Glutamatergic neuron (in vitro differentiated cells): ENCODE data around the gene OXNAD1. TPM values are rescaled to one million over a fixed set of nuclear protein-coding genes. Genes with fewer than 3 reads are reported as not detected.
A peak's percentile ranks its signal among the peaks of the same experiment; 100 is the strongest.

ENCODE experiments used
- DNase-seq: peaks from one replicate; pipeline ENCODE4 v3.0.0; 2022
- H3K27ac Mint-ChIP-seq: one replicate; pipeline ENCODE4 v1.8.0; 2020; ENCODE audit warnings: mild to moderate bottlenecking, mixed read lengths, inconsistent platforms; ENCODE audit not compliant: unreplicated experiment
- H3K27me3 Mint-ChIP-seq: one replicate; pipeline ENCODE4 v1.8.0; 2020; ENCODE audit warnings: mild to moderate bottlenecking, moderate library complexity, mixed read lengths, inconsistent platforms; ENCODE audit not compliant: unreplicated experiment
- H3K36me3 Mint-ChIP-seq: one replicate; pipeline ENCODE4 v1.8.0; 2020; ENCODE audit warnings: mild to moderate bottlenecking, mixed read lengths, inconsistent platforms; ENCODE audit not compliant: unreplicated experiment
- H3K4me1 Mint-ChIP-seq: one replicate; pipeline ENCODE4 v1.8.0; 2020; ENCODE audit warnings: mild to moderate bottlenecking, low read depth, mixed read lengths, inconsistent platforms; ENCODE audit not compliant: unreplicated experiment
- H3K4me3 Mint-ChIP-seq: one replicate; pipeline ENCODE4 v1.8.0; 2020; ENCODE audit warnings: mild to moderate bottlenecking, mixed read lengths, inconsistent platforms; ENCODE audit not compliant: unreplicated experiment
- H3K9me3 Mint-ChIP-seq: one replicate; pipeline ENCODE4 v1.8.0; 2020; ENCODE audit warnings: mild to moderate bottlenecking, moderate library complexity, mixed read lengths, inconsistent platforms; ENCODE audit not compliant: unreplicated experiment
- total RNA-seq: library from RNA; stranded (reverse); fragmentation: NEBNext Ultra II Directional; extraction: Animal tissue kit (Norgen Biotek cat#: 25700); gene quantifications from one replicate; pipeline ENCODE4 v1.2.1, GENCODE V29; 2021; ENCODE audit not compliant: unreplicated experiment
- TF ChIP-seq, protein P1 (sequence below): fragments of 200-600 bp; sonication (generic); IDR thresholded peaks from one replicate; pipeline ENCODE4 v1.5.0; 2021; ENCODE audit not compliant: partially characterized antibody, unreplicated experiment

Gene OXNAD1
- total RNA-seq, 1 donor from 2014 or later, result 14.6 TPM

DNA sequence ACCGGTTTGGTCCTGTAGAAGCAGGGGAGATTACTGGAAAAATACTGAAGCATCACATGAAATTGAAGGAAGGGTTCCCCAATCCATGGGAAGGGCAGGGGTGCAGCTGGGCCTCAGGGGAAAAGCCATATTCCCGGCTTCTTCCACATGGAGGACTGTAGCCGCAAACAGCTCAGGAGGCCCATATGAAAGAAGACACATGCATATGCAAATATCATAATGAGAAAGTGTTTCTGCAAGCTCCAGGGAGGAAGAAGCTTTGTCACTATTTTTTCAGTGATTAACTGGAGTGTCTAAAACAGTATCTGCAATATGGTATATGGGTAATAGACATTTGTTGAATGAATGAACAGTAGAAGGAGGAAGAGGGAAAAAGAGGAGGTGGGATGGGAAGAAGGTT is 19.4 kb upstream of the OXNAD1 start:
- Mint-ChIP-seq H3K4me1 (peaks cover 19% of the 10 kb centered on the region), H3K4me3 (peak overlapping the region; percentile 34), H3K27me3 (no peaks in the 10 kb centered on the region), H3K27ac (no peak overlapping the region), H3K9me3 (peaks cover under 1% of the 10 kb centered on the region), H3K36me3 (no peaks in the 10 kb centered on the region)
- TF ChIP-seq, protein P1, sequence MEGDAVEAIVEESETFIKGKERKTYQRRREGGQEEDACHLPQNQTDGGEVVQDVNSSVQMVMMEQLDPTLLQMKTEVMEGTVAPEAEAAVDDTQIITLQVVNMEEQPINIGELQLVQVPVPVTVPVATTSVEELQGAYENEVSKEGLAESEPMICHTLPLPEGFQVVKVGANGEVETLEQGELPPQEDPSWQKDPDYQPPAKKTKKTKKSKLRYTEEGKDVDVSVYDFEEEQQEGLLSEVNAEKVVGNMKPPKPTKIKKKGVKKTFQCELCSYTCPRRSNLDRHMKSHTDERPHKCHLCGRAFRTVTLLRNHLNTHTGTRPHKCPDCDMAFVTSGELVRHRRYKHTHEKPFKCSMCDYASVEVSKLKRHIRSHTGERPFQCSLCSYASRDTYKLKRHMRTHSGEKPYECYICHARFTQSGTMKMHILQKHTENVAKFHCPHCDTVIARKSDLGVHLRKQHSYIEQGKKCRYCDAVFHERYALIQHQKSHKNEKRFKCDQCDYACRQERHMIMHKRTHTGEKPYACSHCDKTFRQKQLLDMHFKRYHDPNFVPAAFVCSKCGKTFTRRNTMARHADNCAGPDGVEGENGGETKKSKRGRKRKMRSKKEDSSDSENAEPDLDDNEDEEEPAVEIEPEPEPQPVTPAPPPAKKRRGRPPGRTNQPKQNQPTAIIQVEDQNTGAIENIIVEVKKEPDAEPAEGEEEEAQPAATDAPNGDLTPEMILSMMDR, result no peak
- no peak for DNase-seq

DNA sequence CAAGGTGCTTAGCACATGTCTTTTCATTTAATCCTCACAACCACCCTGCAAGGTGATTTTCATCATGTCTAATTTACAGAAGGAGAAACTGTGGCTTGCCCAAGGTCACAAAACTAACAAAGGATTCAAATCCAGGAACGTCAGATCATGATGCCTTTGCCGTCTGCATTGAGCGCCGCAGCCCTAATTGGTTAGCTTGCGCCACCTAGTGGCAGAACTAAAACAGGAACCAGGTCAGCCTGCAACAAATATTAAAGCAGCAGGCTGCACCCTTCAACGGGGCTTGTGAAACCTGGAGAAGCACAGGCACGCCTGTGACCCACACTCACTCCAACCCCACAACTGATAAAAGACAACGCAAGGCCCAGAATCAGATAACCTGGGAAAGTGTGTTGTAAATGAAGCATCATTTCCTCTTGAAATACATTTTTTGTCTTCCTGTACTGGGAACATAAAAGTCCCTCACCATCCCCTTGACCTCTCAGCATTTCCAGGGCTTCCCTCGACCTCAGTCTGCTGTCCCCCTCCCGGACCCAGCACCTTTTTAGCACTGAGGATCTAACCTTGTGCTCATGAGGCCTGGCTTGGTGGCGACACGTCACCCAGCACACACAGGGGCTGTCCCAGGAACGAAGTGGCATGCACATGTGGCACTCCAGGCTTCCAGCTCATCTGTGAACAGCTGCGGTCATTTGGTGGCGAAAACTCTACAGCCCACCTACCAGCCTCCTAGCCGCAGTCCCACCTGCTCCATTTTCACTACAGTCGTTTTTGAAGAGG is 17.5 kb upstream of the OXNAD1 start:
- H3K4me3 Mint-ChIP-seq, result no peak overlapping the region
- H3K36me3 Mint-ChIP-seq, result no peaks in the 10 kb centered on the region
- DNase-seq, result peak; percentile 85
- peak overlapping the region; percentile 94 for H3K27ac Mint-ChIP-seq
- H3K27me3 Mint-ChIP-seq, result no peaks in the 10 kb centered on the region
- H3K9me3 Mint-ChIP-seq, result peaks cover 1% of the 10 kb centered on the region
- H3K4me1 Mint-ChIP-seq, result peaks cover 21% of the 10 kb centered on the region
- TF ChIP-seq, protein P1, result peak; percentile 98

DNA sequence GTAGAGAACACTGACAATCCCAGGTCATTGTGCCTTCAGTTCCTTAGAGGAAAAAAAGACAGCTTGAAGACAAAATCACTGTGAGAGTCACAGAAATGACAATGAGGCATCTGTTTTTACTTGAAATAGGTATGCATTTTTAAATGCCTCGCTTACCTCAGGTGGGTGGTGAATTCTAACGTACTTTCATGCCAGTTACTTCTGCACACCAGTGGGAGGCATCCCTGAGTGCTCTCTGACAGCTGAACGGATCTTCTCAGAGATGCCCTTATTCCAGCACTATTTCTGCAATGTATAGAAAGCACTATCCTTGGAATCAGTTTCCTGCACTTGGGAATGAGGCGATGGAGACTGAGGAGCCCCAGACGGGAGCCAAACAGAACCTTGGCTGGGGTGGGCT is 16.5 kb upstream of the OXNAD1 start:
- Mint-ChIP-seq H3K27me3 (no peaks in the 10 kb centered on the region), H3K4me1 (peaks cover 26% of the 10 kb centered on the region), H3K27ac (no peak overlapping the region), H3K9me3 (peaks cover 1% of the 10 kb centered on the region), H3K4me3 (no peak overlapping the region), H3K36me3 (no peaks in the 10 kb centered on the region)
- no peak for DNase-seq
- TF ChIP-seq, protein P1, result no peak

GRCh38 chr3:16249336-16249735 is 15.7 kb upstream of the OXNAD1 start:
- Mint-ChIP-seq H3K9me3 (peaks cover 1% of the 10 kb centered on the region), H3K36me3 (no peaks in the 10 kb centered on the region), H3K4me1 (peaks cover 26% of the 10 kb centered on the region), H3K4me3 (no peak overlapping the region), H3K27me3 (no peaks in the 10 kb centered on the region), H3K27ac (no peak overlapping the region)
- peak; percentile 60 for DNase-seq
- TF ChIP-seq, protein P1, result peak; percentile 47

DNA sequence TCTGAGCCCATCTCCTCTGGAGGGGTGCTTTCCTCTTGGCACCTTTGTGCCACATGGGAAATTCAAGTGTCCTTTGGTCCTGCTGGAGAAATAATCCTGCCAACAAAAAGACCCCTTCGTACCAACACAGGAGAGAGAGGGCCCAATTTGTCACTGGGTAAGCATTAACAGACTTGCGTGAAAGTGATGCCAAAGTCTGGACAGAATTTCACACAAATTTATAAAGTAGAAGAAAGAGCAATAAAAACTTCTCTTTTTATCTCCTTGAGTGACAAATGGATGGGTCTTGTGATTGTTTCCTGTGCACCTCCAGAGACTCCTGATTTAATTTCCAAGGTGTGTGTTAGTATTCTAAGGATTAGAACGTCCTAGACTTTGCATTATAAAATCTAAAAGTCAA is 15.1 kb upstream of the OXNAD1 start:
- H3K4me1 Mint-ChIP-seq, result peaks cover 26% of the 10 kb centered on the region
- H3K36me3 Mint-ChIP-seq, result no peaks in the 10 kb centered on the region
- no peak for DNase-seq
- H3K27me3 Mint-ChIP-seq, result no peaks in the 10 kb centered on the region
- TF ChIP-seq, protein P1, result no peak
- H3K9me3 Mint-ChIP-seq, result peaks cover 1% of the 10 kb centered on the region
- no peak overlapping the region for H3K27ac Mint-ChIP-seq
- H3K4me3 Mint-ChIP-seq, result no peak overlapping the region
